DOHH2 (cell line): Measurements from ENCODE around the gene CAPRIN1.

Experiments
- CTCF ChIP-seq: fragments of 200-600 bp; sonication (generic); IDR thresholded peaks from one replicate; pipeline ENCODE4 v1.5.1; 2014; ENCODE audit warnings: antibody characterized with exemption, mild to moderate bottlenecking, low read depth, low read length; ENCODE audit not compliant: poor library complexity, severe bottlenecking
- EZH2phosphoT487 ChIP-seq: fragments of 200-600 bp; sonication (generic); IDR thresholded peaks from 2 replicates; pipeline ENCODE4 v1.6.1; 2017; ENCODE audit warnings: borderline replicate concordance, mild to moderate bottlenecking, antibody characterized with exemption, low read length, moderate library complexity, mixed read lengths

DNA sequence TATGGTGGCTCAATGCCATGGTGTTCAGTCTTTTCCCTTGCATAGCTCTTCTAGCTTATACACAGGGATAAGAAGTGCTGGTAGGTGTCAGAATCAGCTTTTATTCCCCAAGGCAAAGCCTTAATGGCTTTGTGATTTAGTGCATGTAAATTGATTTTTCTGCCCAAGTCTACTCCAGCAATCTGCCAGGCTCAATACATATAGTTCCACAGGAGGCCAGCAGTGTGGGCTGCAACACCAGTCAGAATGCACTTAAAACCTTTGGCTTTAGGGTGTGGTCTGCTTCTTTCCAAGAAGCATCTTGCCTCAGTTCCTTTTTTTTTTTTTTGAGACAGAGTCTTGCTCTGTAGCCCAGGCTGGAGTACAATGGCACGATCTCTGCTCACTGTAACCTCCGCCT is 14.5 kb upstream of the CAPRIN1 start:
- TF ChIP-seq CTCF (no peak), EZH2phosphoT487 (no peak)
